SH-SY5Y (cell line): ENCODE results near the gene P2RX5.

ENCODE experiments used
- GATA2 ChIP-seq: IDR thresholded peaks from 2 replicates; pipeline ENCODE4 v1.6.1; 2011; ENCODE audit warnings: mild to moderate bottlenecking, low read depth, low read length
- GATA3 ChIP-seq: IDR thresholded peaks from 2 replicates; pipeline ENCODE4 v1.6.1; 2011; ENCODE audit warnings: low read depth, mild to moderate bottlenecking, low read length, moderate library complexity

DNA sequence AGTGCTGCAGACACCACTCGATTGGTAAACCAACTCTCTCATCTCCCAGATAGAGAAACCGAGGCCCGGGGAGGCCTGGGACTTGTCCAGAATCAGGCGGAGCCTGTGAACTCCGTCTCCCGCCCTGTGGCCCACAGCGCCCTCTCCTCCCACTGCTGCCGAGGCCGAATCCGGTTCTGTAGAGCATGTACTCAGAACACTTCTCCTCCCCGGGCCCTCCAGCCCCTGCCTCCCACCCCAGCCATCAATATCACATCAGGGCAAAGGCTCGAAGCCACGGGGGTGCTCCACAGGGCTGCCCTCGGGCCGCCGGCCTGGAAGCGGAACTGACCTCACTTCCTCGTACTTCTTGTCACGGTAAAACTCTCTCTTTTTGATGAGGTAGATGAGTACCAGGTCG lies 14.4 kb downstream of the P2RX5 start:
- TF ChIP-seq GATA2 = no peak
- no peak for TF ChIP-seq GATA3
